Esophagus muscularis mucosa (tissue), 4 donors: ENCODE data around the gene BAMBI. TPM values are rescaled to one million over a fixed set of nuclear protein-coding genes. Genes with fewer than 3 reads are reported as not detected.

Source experiments
- DNase-seq: peaks from one replicate; pipeline ENCODE4 v3.0.0-alpha.2; 2017; ENCODE audit errors: extremely low spot score
- H3K27ac ChIP-seq, 4 donors: fragments of 200-600 bp; sonication (generic); replicated peaks in 1 of 4; 1 replicate in 3 of 4; 2 replicates in 1 of 4; pipeline ENCODE4 v1.5.1; 2016 to 2019; ENCODE audit warnings: mild to moderate bottlenecking in 1 of 4
- H3K27me3 ChIP-seq, 4 donors: fragments of 200-600 bp; sonication (generic); one replicate each; pipeline versions ENCODE4 v1.5.1 to v1.6.0; 2016 to 2019
- H3K36me3 ChIP-seq, 4 donors: fragments of 200-600 bp; sonication (generic); one replicate each; pipeline ENCODE4 v1.5.1; 2016 to 2019
- H3K4me1 ChIP-seq, 4 donors: fragments of 200-600 bp; sonication (generic); one replicate each; pipeline ENCODE4 v1.5.1; 2016 to 2019
- H3K4me3 ChIP-seq, 4 donors: fragments of 200-600 bp; sonication (generic); 1 replicate in 2 of 4; 2 replicates in 2 of 4; pipeline ENCODE4 v1.5.1; 2016 to 2019; ENCODE audit warnings: mild to moderate bottlenecking in 4 of 4, moderate library complexity in 1 of 4
- H3K9me3 ChIP-seq, 4 donors: fragments of 200-600 bp; sonication (generic); 1 replicate in 3 of 4; 2 replicates in 1 of 4; pipeline ENCODE4 v1.5.1; 2016 to 2019
- EP300 ChIP-seq: sonication (generic); formaldehyde crosslinking; IDR thresholded peaks from one replicate; pipeline ENCODE4 v1.6.1; 2017; ENCODE audit warnings: antibody characterized with exemption
- POLR2A ChIP-seq: fragments of 450-650 bp; IDR thresholded peaks from one replicate; pipeline ENCODE4 v1.6.1; 2017; ENCODE audit warnings: antibody characterized with exemption, moderate library complexity, mild to moderate bottlenecking, low read depth
- POLR2AphosphoS5 ChIP-seq, 2 donors: sonication (generic); formaldehyde crosslinking; IDR thresholded peaks; one replicate each; pipeline ENCODE4 v1.6.1; 2017; ENCODE audit warnings: antibody characterized with exemption in 2 of 2
- WGBS: methylation state at CpG from one replicate; pipeline ENCODE4 v1.1.5; 2018; 5-methylcytosine and 5-hydroxymethylcytosine counted together
- intact Hi-C: fragments of 100-400 bp; cut with DNase I; formaldehyde crosslinking; loops from one replicate; pipeline ENCODE4 v1.15.1; 2023
- total RNA-seq, 4 donors: library from RNA; depleted of rRNA; stranded (reverse); fragments of >200 nt; gene quantifications; one replicate each; pipeline versions ENCODE4 v1.1.0 to v1.2.1, GENCODE V29; 2016
- TF ChIP-seq, protein P1 (sequence below), 3 experiments: fragments of 200-600 bp in 2 of 3; fragments of 450-650 bp in 1 of 3; sonication (generic) in 2 of 3; IDR thresholded peaks; one replicate each; pipeline ENCODE4 v1.5.1; 2017 to 2019; ENCODE audit warnings: antibody characterized with exemption in 3 of 3, mild to moderate bottlenecking in 2 of 3, moderate library complexity in 1 of 3

BAMBI gene
- total RNA-seq, 4 donors from 2014 or later = 6.2 to 8.4 (median 8.1) TPM

DNA sequence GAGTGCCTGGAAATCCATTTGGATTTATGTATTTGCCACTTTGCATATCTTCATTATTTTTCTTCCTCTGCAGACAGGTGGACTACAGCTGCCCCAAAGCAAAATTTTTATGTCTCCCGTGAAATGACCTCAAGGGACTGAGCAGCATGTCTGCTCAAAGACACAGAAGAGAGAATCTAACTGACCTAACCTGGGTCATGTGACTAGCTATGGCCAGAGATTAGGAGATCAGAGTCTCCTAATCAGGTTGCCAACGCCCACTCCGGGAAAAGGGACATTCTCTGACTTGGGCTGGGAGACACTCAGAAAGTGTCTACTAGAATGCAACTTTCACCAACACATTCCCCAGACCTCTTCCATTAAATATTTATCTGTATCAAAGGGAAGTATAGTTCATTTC, 2.5 kb upstream of the BAMBI start:
- Histone ChIP-seq H3K4me3 (no peak overlapping the region), H3K9me3 (no peaks in the 10 kb centered on the region), H3K27ac (no peak overlapping the region), H3K36me3 (no peaks in the 10 kb centered on the region), H3K4me1 (peaks cover 11 to 33% (median 29%) of the 10 kb centered on the region in 4 donors), H3K27me3 (peaks cover 0 to 66% (median 5%) of the 10 kb centered on the region in 4 donors)
- WGBS = 75% methylated on average over 3 of the region's 3 CpGs
- DNase-seq = no peak
- TF ChIP-seq, protein P1, sequence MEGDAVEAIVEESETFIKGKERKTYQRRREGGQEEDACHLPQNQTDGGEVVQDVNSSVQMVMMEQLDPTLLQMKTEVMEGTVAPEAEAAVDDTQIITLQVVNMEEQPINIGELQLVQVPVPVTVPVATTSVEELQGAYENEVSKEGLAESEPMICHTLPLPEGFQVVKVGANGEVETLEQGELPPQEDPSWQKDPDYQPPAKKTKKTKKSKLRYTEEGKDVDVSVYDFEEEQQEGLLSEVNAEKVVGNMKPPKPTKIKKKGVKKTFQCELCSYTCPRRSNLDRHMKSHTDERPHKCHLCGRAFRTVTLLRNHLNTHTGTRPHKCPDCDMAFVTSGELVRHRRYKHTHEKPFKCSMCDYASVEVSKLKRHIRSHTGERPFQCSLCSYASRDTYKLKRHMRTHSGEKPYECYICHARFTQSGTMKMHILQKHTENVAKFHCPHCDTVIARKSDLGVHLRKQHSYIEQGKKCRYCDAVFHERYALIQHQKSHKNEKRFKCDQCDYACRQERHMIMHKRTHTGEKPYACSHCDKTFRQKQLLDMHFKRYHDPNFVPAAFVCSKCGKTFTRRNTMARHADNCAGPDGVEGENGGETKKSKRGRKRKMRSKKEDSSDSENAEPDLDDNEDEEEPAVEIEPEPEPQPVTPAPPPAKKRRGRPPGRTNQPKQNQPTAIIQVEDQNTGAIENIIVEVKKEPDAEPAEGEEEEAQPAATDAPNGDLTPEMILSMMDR (IDR thresholded peaks at IDR 0.05) = no peak
- TF ChIP-seq POLR2A (no peak), EP300 (no peak), POLR2AphosphoS5 (IDR thresholded peaks at IDR 0.05) (no peak)
- intact Hi-C loops = loop anchor here (5.0 to 10.0 kb wide), 3 partner anchors 200 to 628 kb away; no protein-coding TSS in a partner anchor

DNA sequence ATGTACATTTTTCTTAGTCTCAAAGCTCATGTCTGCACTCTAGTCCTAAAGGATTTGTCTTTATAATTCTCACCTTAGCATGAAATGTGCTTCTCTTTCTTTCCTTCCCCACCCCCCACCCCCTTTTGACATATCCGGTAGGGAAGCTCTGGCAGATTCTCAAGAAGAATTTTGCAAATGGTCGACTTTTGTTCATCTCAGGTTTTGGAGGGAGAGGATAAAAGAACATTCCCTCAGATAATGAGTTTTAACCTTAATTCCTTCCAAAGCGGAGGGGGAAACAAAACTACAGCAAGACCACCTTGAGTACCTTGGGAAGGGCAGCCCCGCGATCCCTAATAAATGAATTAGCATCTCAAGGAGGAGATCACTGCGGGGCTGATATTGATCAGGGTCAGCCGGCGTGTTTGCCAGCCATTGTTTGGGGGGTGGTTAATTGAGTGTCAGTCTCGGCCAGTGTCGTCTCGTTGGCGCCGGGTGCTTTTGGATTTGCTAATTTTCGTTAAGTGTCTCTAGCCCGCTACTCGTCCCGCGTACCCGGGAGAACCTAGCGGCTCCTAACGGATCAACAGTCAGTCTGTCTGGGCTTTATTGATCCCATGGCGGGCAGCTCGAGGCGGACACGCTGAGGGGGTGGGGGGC, 874 bp upstream of the BAMBI start:
- Histone ChIP-seq H3K27me3 (peaks cover 0 to 59% (median 0%) of the 10 kb centered on the region in 4 donors), H3K36me3 (peaks cover 0 to 2% (median 0%) of the 10 kb centered on the region in 4 donors), H3K9me3 (no peaks in the 10 kb centered on the region), H3K4me3 (peak overlapping the region; percentile 77 to 85 (median 81)), H3K4me1 (peaks cover 23 to 39% (median 32%) of the 10 kb centered on the region in 4 donors), H3K27ac (no peak overlapping the region)
- DNase-seq = no peak
- 6% methylated on average over 22 of the region's 25 CpGs for WGBS
- intact Hi-C loops = loop anchor here (5.0 to 10.0 kb wide), 3 partner anchors 198 to 626 kb away; no protein-coding TSS in a partner anchor
- TF ChIP-seq, protein P1 (IDR thresholded peaks at IDR 0.05) = no peak
- no peak for TF ChIP-seq POLR2AphosphoS5 (IDR thresholded peaks at IDR 0.05)
- no peak for TF ChIP-seq POLR2A
- no peak for TF ChIP-seq EP300

DNA sequence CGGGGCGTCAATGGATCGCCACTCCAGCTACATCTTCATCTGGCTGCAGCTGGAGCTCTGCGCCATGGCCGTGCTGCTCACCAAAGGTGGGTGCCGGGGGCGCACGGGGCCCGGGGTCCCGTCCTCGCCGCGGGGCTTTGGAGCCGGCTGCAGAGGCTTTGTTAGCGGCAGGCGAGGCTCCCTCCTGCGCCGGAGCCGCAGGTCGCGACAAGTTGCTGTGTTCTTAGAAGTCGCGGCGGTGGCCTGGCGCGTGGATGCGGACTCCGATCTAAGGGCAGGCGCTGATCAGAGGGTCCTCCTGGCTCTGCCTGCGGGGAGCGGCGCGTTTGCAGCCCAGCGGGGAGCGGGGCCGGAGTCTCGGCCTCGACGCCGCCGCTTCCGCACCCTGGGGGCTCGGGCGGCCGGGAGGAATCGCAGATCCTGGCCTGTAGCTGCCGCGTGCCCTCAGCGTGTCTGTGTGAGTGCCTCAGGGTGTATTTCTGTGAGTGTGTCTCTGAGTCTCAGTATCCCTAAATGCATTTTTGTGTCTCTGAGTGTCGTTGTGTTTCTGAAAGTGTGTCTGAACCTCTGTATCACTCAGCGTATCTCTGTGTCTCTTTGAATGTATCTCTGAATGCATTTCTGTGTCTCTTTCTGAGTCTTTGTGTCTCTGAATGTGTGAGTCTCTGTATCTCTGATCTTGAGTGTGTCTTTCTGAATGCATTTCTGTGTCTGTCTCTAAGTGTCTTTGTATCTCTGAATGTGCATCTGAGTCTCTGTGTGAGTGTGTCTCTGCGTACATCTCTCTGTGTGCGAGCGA, 766 bp downstream of the BAMBI start:
- no peak for DNase-seq
- Histone ChIP-seq H3K27me3 (peaks cover 0 to 51% (median 0%) of the 10 kb centered on the region in 4 donors), H3K4me3 (peak overlapping the region; percentile 77 to 85 (median 81)), H3K36me3 (peaks cover 0 to 14% (median 2%) of the 10 kb centered on the region in 4 donors), H3K4me1 (peaks cover 23 to 39% (median 32%) of the 10 kb centered on the region in 4 donors), H3K9me3 (no peaks in the 10 kb centered on the region), H3K27ac (peak overlapping the region; percentile 58 to 74 (median 70))
- intact Hi-C loops = loop anchor here (5.0 to 10.0 kb wide), 3 partner anchors 197 to 624 kb away; no protein-coding TSS in a partner anchor
- 23% methylated on average over 8 of the region's 54 CpGs for WGBS
- TF ChIP-seq EP300 (no peak), POLR2AphosphoS5 (IDR thresholded peaks at IDR 0.05) (no peak), POLR2A (no peak)
- TF ChIP-seq, protein P1 (IDR thresholded peaks at IDR 0.05) = no peak

GRCh38 chr10:28678687-28679457, 1.6 kb downstream of the BAMBI start:
- no peak overlapping the region for H3K27ac ChIP-seq
- intact Hi-C loops = loop anchor here (5.0 to 10.0 kb wide), 3 partner anchors 196 to 623 kb away; no protein-coding TSS in a partner anchor
- 45% methylated on average over 12 of the region's 12 CpGs for WGBS

More at GRCh38 chr10:28678687-28679457, 1.6 kb downstream of the BAMBI start:
- Histone ChIP-seq H3K4me3 (peak overlapping the region; percentile 77 to 85 (median 81)), H3K4me1 (peaks cover 23 to 39% (median 32%) of the 10 kb centered on the region in 4 donors), H3K36me3 (peaks cover 0 to 14% (median 2%) of the 10 kb centered on the region in 4 donors), H3K9me3 (no peaks in the 10 kb centered on the region), H3K27me3 (peaks cover 0 to 44% (median 0%) of the 10 kb centered on the region in 4 donors)
- no peak for DNase-seq
- TF ChIP-seq POLR2AphosphoS5 (IDR thresholded peaks at IDR 0.05) (no peak), POLR2A (no peak), EP300 (no peak)
- TF ChIP-seq, protein P1 (IDR thresholded peaks at IDR 0.05) = no peak
